ENCODE results near the gene ZBED1. TPM values are rescaled to one million over a fixed set of nuclear protein-coding genes. Genes with fewer than 3 reads are reported as not detected.
"Not testable (repeated sequence)": the region's sequence is repeated elsewhere in the genome, so short reads cannot be mapped to it uniquely, and the experiment has no call there.

Gene ZBED1
- total and polyA plus RNA-seq, 9 of the 15 experiments (the other 6 are each of a cell fraction or from before 2014, with no cell fraction given) = 0.61 to 27.6 (median 13.9) TPM

DNA sequence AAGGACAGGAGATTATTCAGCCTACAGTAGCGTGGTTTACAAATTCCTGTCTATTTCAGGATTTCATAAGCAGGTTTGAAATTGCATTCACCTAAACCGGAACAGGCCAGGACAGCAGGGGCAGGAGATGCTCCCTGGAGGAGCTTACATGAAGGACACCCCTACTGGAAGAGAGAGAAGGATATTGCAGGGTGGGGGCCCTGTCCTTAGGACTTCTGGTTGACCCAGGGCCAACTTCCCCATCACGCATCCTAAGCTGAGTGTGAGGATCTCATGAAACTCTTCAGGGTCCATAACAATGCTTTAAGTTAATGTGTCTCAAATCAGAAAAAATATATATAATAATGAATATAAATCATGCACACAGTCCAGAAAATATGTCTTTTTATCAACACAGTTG lies 6.4 kb upstream of the ZBED1 start (continued):
- TF ChIP-seq IRF1 (CRISPR knock-in tag; IDR thresholded peaks at IDR 0.05; ENCODE audit: borderline replicate concordance) = no peak

- H4K20me1 ChIP-seq (replicated peaks; ENCODE audit: control insufficient read depth, insufficient read depth, low read length); H3K79me2 ChIP-seq (ENCODE audit: control insufficient read depth, insufficient read depth, low read length); H3K27ac ChIP-seq (ENCODE audit: extremely low read depth, low read depth, low read length); in situ Hi-C loops (cut with MboI); H3K27me3 ChIP-seq (ENCODE audit: control insufficient read depth in 2 of 2, insufficient read depth in 2 of 2, low read length in 2 of 2); POLR2A ChIA-PET; ATAC-seq; H3K4me2 ChIP-seq (ENCODE audit: insufficient read depth, low read length); FAIRE-seq; CTCF ChIA-PET (ENCODE audit: low intra/inter-chr PET ratio); H3K4me3 ChIP-seq; intact Hi-C loops (cut with micrococcal nuclease); H3K9me1 ChIP-seq (ENCODE audit: control insufficient read depth, insufficient read depth, low read length); H3K9me3 ChIP-seq (replicated peaks; ENCODE audit: control insufficient read depth, insufficient read depth, low read depth, low read length); H3K36me3 ChIP-seq (ENCODE audit: control insufficient read depth, insufficient read depth, low read length); BruUV-seq (replicated peaks); H2AFZ ChIP-seq (ENCODE audit: low read depth, low read length); H3K9ac ChIP-seq (ENCODE audit: insufficient read depth in 1 of 2, low read depth in 2 of 2, low read length in 2 of 2): not testable (repeated sequence)
- TF ChIP-seq NFE2 (IDR thresholded peaks at IDR 0.05; ENCODE audit: low read depth) = 0 out of 2 replicates have a peak, but pooled peaks have one; percentile 9
- TF ChIP-seq ESRRA (IDR thresholded peaks at IDR 0.05; ENCODE audit: borderline replicate concordance, low read depth) = peak; percentile 76
- DNase-seq (ENCODE audit: extremely low read depth in 1 of 4, low spot score in 3 of 4) = peak in 1 of 4 experiments; percentile 27
- 56% methylated on average over 4 of the region's 8 CpGs for WGBS (ENCODE audit: insufficient coverage, low coverage, missing lambda C conversion rate)
- H3K4me1 ChIP-seq (replicated peaks in 1 of 2; ENCODE audit: control insufficient read depth in 2 of 2, insufficient read depth in 2 of 2, low read length in 2 of 2) = peaks cover 4 to 21% of the 10 kb centered on the region in 2 experiments; a peak in 4 of 5 replicates
These were observed 4.6 kb upstream of the ZBED1 start for GRCh38 chrX:2505341-2505740.
